Endothelial cell (in vitro differentiated cells): Measurements from ENCODE around the gene RUFY1. TPM values are rescaled to one million over a fixed set of nuclear protein-coding genes. Genes with fewer than 3 reads are reported as not detected.

Source experiments
- DNase-seq: peaks from one replicate; pipeline ENCODE4 v3.0.0; 2021; ENCODE audit warnings: low spot score
- H3K27ac Mint-ChIP-seq: one replicate; pipeline ENCODE4 v1.8.0; 2021; ENCODE audit warnings: mixed read lengths, inconsistent platforms; ENCODE audit not compliant: unreplicated experiment
- H3K27me3 Mint-ChIP-seq: one replicate; pipeline ENCODE4 v1.8.0; 2021; ENCODE audit warnings: mild to moderate bottlenecking, moderate library complexity, mixed read lengths, inconsistent platforms; ENCODE audit not compliant: unreplicated experiment
- H3K36me3 Mint-ChIP-seq: one replicate; pipeline ENCODE4 v1.8.0; 2021; ENCODE audit warnings: mild to moderate bottlenecking, low read depth, mixed read lengths, inconsistent platforms; ENCODE audit not compliant: unreplicated experiment
- H3K4me1 Mint-ChIP-seq: one replicate; pipeline ENCODE4 v1.8.0; 2021; ENCODE audit warnings: mild to moderate bottlenecking, mixed read lengths, inconsistent platforms; ENCODE audit not compliant: unreplicated experiment
- H3K4me3 Mint-ChIP-seq: one replicate; pipeline ENCODE4 v1.8.0; 2021; ENCODE audit warnings: mild to moderate bottlenecking, mixed read lengths, inconsistent platforms; ENCODE audit not compliant: unreplicated experiment
- H3K9me3 Mint-ChIP-seq: one replicate; pipeline ENCODE4 v1.8.0; 2021; ENCODE audit warnings: mixed read lengths, inconsistent platforms; ENCODE audit not compliant: unreplicated experiment
- total RNA-seq: library from RNA; stranded (reverse); fragmentation: NEBNext Ultra II Directional; extraction: Animal tissue kit (Norgen Biotek cat#: 25700); gene quantifications from one replicate; pipeline ENCODE4 v1.2.1, GENCODE V29; 2021; ENCODE audit not compliant: unreplicated experiment
- TF ChIP-seq, protein P1 (sequence below): fragments of 200-600 bp; sonication (generic); IDR thresholded peaks from one replicate; pipeline ENCODE4 v1.5.0; 2021; ENCODE audit warnings: antibody characterized with exemption; ENCODE audit not compliant: unreplicated experiment

The RUFY1 gene
- total RNA-seq, 1 donor from 2014 or later: 30.5 TPM

DNA sequence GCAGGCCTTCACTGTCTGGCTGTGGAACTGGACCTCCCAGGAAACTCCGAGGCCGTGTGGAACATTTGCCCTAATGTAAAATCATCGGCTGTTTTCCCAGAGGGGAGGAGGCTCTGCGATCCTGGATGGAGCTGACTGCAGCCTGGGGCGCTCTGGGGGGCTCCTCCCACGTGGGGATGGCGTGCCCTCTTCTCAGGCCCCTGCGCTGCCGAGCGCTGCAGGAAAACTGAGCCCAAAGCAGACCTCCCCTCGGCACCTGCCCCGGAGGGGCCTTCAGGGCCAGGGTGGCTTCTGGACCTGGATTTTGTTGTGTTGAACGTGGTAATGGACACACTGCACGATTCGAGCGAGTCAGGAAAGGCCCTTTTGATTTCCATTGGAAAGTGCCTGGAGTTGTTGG, 49.2 kb downstream of the RUFY1 start:
- TF ChIP-seq, protein P1, sequence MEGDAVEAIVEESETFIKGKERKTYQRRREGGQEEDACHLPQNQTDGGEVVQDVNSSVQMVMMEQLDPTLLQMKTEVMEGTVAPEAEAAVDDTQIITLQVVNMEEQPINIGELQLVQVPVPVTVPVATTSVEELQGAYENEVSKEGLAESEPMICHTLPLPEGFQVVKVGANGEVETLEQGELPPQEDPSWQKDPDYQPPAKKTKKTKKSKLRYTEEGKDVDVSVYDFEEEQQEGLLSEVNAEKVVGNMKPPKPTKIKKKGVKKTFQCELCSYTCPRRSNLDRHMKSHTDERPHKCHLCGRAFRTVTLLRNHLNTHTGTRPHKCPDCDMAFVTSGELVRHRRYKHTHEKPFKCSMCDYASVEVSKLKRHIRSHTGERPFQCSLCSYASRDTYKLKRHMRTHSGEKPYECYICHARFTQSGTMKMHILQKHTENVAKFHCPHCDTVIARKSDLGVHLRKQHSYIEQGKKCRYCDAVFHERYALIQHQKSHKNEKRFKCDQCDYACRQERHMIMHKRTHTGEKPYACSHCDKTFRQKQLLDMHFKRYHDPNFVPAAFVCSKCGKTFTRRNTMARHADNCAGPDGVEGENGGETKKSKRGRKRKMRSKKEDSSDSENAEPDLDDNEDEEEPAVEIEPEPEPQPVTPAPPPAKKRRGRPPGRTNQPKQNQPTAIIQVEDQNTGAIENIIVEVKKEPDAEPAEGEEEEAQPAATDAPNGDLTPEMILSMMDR: no peak
- peaks cover 15% of the 10 kb centered on the region for H3K27me3 Mint-ChIP-seq
- H3K4me1 Mint-ChIP-seq: peaks cover 11% of the 10 kb centered on the region
- H3K27ac Mint-ChIP-seq: no peak overlapping the region
- no peaks in the 10 kb centered on the region for H3K9me3 Mint-ChIP-seq
- H3K4me3 Mint-ChIP-seq: no peak overlapping the region
- DNase-seq: no peak
- H3K36me3 Mint-ChIP-seq: peaks cover 43% of the 10 kb centered on the region

GRCh38 chr5:179599973-179600372, 49.6 kb downstream of the RUFY1 start:
- Mint-ChIP-seq H3K4me1 (peaks cover 11% of the 10 kb centered on the region), H3K27me3 (peaks cover 15% of the 10 kb centered on the region), H3K27ac (peak overlapping the region; percentile 57), H3K36me3 (peaks cover 40% of the 10 kb centered on the region), H3K9me3 (no peaks in the 10 kb centered on the region), H3K4me3 (peak overlapping the region; percentile 51)
- TF ChIP-seq, protein P1: no peak
- no peak for DNase-seq

- Mint-ChIP-seq H3K9me3 (no peaks in the 10 kb centered on the region), H3K4me1 (peaks cover 13% of the 10 kb centered on the region), H3K36me3 (peaks cover 38% of the 10 kb centered on the region), H3K4me3 (peak overlapping the region; percentile 65), H3K27me3 (peaks cover 31% of the 10 kb centered on the region), H3K27ac (peak overlapping the region; percentile 42)
- DNase-seq: no peak
- TF ChIP-seq, protein P1: no peak
Observed at GRCh38 chr5:179601871-179602625, 51.7 kb downstream of the RUFY1 start.

- no peak for DNase-seq
- TF ChIP-seq, protein P1: no peak
- Mint-ChIP-seq H3K4me1 (peaks cover 13% of the 10 kb centered on the region), H3K27me3 (peaks cover 39% of the 10 kb centered on the region), H3K27ac (no peak overlapping the region), H3K36me3 (peaks cover 39% of the 10 kb centered on the region), H3K4me3 (no peak overlapping the region), H3K9me3 (no peaks in the 10 kb centered on the region)
Observed at GRCh38 chr5:179603308-179603707, 53.0 kb downstream of the RUFY1 start.
